ENCODE measurements around the gene CCDC27.

DNA sequence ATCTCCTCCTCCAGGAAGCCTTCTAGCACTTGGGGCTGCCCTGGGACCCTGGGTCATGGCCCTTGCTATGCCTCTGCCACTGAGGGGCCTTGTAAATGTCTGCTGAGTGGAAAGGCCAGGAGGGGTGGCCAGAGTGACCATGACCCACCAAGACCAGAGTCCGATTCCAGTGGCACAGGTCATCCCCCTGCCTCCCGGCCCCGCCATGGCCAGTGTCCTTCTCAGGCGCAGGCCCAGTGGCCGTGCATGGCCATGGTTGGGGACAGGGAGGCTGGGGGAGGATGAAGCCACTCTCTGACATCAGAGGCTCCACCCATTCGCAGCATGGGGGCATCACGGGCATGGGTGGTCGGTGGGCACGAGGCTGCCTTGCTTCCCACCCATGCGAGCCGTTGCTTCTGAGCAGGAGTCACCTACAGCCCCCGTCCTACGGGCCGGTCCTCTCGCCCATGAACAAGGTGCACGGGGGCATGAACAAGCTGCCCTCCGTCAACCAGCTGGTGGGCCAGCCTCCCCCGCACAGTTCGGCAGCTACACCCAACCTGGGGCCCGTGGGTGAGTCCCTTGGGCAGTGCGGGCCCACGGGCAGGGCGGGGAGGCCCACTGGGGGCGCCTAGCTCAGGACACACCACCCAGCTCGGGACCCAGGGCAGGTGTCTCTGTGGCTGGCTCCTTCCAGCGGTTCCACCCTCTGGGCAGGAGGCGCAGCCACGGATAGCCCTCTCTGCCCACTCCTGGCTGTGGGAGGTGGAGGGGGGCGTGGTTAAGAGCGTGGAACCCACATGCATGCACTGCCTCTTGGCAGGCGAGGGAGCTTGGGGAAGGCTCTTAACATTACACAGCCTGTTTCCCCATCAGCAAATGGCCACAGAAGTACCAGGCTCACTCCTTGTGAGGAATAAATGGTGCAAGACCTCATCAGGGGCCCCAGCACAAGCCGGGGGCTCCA, 22.4 kb upstream of the CCDC27 start:
- no peak for TF ChIP-seq ZNF274 (IDR thresholded peaks at IDR 0.05; ENCODE audit: low read depth, low read length)
- no peak for TF ChIP-seq YY1 (IDR thresholded peaks at IDR 0.05; ENCODE audit: insufficient read depth, insufficient read length)

Data from NT2/D1 (cell line).